ACHN (cell line): ENCODE data around the gene ENKD1.

ENCODE experiments used
- DNase-seq: peaks from one replicate; pipeline ENCODE4 v3.0.0-alpha.2; 2015
- in situ Hi-C: cut with HindIII; loops from 2 replicates; pipeline ENCODE4 v1.10.0; 2017; ENCODE audit warnings: low sequenced_read_pairs, low pct_ligation_motif_present, low pct_unique_long_range_greater_than_20kb

ENKD1 gene

GRCh38 chr16:67636713-67637112, 29.8 kb downstream of the ENKD1 start:
- in situ Hi-C loops, result no loop called here
- DNase-seq, result no peak

GRCh38 chr16:67632415-67633172, 34.0 kb downstream of the ENKD1 start:
- in situ Hi-C loops, result no loop called here
- DNase-seq, result no peak

DNA sequence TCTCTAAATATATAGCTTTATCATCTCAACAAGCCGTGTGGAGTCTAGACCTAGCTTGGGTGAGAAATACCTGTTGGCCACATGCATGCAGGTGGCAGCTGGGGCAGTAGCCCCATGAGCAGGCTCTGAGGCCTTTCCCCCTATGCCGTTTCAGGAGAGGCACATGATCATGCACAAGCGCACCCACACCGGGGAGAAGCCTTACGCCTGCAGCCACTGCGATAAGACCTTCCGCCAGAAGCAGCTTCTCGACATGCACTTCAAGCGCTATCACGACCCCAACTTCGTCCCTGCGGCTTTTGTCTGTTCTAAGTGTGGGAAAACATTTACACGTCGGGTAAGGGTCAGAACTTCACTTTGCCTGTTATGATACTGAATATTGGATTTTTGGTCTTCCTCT, 38.3 kb downstream of the ENKD1 start:
- DNase-seq, result no peak
- in situ Hi-C loops, result no loop called here

DNA sequence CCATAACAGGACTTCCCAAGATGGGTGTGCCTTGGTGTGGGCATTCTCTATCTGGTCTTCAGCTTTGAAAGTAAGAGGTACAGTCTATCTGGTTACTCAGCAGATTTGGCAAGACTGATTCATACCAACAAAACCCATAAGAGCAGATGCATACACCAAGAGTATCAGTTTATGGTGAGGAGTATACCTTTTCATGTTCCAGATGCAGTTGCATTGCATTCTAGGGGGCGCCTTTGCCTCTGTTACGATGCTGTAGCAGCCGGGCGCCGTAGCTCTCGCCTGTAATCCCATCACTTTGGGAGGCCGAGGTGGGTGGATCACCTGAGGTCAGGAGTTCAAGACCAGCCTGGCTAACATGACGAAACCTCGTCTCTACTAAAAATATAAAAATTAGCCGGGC, 52.7 kb downstream of the ENKD1 start:
- DNase-seq, result no peak
- in situ Hi-C loops, result no loop called here
